Measurements from ENCODE around the gene CASZ1.

The CASZ1 gene

DNA sequence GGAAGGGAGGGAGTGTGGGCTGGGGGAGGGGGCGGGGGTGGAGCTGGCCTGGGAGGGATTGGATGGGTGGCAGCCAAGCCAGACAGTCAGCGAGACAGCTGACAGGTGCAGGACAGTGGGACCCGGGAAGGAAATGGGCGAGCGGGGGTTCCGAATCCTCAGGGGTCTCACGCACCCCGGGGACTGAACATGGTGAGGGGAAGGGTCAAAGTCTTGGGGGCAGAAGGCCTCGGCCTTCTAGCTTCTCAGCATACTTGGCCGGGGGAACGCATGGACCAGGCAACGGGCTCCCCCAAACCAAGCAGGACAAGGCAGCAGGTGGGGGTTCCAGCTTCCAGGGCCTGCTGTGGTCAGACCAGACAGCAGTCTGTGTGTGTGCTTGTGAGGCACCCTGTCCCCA, 23.1 kb downstream of the CASZ1 start:
- no peak for DNase-seq

DNA sequence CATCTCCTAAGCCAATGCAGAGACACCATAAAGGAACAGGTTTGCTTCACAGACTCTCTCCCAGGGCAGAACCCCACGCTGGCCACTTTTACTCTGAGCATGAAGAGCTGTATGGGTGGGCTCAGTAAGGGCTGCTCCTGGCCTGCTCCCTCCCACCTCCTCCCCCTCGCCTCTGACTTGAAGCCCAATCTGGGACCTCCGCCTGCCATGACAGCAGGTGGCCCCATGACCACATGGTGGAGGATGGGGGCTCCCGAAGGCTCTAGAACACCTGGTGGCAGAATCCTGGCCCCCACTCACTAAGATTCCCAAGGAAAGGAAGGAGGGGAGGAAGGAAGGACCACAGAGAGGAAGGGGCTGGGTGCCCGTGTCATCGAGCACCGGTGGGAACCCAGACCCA, 23.7 kb downstream of the CASZ1 start:
- DNase-seq: no peak

DNA sequence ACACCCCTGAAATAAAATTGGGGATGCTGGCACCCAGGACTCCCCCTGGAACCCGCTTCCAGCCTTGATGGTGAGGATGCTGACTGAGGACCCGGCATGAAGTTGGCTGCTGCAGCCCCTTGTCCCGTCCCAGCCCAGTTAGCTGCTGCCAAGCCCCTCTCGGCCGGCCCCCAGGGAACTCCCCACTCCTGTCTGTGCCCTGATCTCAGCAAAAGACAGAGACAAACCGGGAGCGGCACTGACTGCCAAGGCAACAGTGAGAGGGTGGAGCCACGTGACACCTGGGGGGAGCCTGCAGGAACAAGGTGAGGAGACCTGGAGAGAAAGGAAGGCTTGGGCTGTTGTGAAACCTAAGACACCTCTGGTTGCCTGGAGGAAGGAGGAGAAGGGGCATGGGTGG, 24.7 kb downstream of the CASZ1 start:
- DNase-seq: no peak

DNA sequence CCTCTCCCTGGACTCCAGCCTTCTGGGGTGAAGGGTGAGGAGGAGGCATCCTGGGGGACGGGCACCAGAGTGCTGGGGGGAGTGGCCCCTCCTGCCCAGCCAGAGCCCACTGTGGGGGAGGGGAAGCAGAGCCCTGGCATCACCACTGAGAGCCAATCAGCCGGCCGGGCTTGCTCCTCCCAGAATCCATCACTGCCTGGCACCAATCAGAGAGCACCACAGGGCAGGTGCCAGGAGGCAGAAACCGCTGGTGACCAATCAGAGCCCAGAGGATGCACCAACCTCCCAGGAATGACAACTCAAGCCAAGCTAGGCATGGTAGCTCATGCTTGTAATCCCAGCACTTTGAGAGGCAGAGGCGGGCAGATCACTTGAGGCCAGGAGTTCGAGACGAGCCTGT, 27.9 kb downstream of the CASZ1 start:
- DNase-seq: no peak

DNA sequence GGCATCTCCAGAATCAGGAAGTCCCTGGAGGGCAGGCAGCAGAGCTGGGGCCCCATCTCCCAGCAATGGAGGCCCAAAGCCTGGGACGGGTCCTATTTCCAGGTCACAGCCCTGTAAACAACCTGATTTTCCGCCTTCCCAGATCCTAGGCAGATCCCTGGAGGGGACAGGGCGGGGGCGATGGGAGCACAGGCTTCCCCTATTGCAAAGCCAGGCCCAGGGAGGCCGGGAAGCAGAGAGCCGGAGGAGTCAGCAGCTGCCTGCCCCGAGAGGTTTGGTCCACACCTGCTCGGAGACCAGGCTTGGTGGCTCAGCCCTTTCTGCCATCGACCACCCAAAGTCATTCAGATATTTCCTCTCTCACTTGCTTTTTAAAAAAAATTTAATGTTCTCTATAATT, 29.2 kb downstream of the CASZ1 start:
- DNase-seq: no peak

DNA sequence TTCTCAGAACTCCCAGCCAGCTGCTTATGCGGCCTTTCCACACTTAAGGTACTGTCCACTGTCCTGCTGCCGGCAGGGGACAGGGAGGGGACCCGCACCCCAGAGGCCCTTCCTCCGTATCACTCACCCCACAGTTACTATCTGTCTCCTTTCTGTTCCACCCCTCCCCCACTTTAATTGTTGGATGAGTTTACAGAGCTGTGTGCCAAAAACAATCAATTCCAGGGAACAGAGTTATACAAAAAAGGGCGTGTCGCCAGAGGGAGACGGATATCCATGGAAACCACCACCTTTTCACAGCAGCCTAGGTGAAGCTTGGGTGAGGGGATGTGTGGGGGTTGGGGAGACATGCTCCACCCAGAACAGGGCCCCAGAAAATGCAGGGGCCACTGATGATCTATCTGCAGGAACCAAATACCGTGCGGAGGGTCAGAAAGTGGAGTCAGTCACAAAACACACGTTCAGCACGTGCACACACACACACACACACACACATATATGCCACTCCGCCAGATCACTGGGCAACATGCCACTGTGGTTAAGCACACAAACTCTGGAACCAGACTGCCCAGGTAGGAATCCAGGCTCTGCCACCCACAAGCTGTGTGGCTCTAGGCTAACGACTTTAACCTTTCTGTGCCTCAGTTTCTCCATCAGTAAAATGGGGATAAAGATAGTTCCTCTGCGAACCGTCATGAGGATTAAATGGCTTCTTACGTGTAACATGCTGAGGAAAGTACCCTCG, 30.5 kb downstream of the CASZ1 start:
- no peak for DNase-seq

DNA sequence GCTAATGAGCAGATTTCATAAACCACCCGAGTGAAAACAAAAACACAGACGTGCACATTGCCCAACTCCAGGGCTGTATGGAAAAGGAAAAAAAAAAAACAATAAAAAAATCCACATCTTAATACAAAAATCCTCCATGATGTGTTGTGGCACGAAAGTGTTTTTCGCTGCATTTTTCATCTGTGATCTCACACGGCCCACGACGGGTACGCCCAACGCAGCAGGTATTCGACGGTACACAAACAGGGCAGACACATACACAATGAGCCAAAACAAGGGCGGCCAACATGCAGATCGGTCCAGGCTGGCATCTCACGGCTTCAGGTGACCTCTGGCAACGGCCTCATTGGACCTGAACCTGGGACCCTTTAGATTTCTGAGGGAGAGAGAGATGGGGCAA, 31.1 kb downstream of the CASZ1 start:
- no peak for DNase-seq

DNA sequence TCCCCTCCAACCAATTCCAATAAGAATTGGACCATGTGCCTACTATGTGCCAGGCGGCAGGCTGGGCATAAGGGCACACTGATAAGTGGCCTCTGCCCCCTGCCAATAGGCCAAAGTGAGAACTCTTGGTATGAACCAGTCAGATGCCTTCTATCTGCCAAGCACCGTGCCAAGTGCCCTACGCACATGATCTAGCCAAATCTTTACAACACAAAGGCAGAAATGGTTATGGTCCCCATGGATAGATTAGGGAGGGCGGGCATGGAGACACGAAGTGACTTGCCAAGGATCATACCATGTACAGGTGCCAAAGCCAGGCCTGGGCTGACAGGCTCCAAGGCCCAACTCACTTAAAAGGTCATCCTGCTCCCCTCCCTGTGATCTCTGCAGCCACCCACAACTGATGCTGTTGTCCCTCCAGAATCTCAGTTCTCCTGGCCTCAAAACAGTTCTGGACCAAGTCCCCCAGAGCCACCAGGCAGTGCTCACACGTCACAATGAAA, 32.1 kb downstream of the CASZ1 start:
- DNase-seq: no peak

DNA sequence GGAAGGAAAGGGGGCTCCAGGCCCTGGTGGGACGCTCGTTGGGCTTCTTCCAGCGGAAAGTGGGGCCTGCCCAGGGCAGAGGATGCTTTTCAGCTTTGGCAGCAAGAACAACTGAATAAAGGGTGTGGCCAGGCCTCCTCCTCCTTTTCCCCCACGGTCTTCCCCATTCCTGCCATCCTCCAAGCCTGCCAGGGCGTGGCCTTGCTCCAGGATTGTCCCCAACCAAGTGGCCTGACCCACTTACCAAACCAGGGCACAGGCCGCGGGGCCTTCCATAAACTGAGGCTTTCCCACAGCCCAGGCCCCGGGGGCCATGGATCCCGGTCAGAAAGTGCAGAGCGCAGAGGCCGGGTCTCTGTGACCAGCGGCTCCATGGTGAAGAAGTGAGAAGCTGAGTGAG, 33.6 kb downstream of the CASZ1 start:
- DNase-seq: no peak

DNA sequence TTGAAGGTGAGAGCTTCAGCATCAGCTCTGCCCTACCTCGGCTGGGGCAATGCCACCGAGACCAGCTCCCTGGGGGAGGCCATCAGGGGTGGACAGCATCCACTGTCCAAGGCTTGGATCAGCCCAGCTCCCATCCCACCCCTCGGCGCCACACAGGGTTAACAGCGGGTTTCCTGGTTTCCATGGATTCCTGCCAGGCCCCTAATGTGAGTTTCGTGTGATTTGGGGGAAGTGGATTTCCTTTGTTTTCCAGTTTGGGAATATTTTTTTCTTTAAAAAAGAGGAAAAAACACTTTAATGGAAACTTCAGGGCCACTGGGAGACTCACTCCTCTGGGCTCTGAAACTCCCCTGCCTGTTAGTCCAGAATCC, 34.3 kb downstream of the CASZ1 start:
- no peak for DNase-seq

DNA sequence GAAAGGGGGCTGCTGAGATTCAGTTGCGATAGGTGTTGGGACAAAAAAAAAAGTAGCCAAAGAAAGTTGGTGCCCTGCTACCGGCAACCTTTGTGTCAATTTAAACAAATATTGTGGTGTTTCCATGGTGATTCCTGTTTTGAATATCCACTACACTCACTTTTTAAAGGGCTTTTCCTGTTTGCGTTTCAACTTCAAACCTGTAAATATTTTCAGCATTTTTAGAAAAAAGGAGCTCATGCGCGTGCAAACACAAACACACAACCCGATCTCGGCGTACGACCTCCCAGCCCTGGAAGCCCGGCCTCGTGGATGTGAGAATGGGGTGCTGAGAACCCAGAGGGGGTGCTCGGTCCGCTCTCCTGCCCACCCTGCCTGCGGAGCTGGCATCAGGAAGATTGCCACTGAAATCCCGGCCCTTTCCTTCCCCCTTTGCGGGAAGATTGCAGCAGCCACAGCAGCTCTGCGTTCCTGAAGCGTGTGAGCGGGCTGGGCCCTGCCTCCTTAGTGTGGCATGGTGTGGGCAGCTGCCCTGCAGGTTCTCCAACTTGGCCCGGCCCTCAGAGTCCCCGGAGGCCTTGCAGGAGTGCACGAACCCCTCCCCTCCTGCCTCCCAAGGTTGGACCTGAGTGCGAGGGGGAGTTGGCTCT, 34.8 kb downstream of the CASZ1 start:
- no peak for DNase-seq

DNA sequence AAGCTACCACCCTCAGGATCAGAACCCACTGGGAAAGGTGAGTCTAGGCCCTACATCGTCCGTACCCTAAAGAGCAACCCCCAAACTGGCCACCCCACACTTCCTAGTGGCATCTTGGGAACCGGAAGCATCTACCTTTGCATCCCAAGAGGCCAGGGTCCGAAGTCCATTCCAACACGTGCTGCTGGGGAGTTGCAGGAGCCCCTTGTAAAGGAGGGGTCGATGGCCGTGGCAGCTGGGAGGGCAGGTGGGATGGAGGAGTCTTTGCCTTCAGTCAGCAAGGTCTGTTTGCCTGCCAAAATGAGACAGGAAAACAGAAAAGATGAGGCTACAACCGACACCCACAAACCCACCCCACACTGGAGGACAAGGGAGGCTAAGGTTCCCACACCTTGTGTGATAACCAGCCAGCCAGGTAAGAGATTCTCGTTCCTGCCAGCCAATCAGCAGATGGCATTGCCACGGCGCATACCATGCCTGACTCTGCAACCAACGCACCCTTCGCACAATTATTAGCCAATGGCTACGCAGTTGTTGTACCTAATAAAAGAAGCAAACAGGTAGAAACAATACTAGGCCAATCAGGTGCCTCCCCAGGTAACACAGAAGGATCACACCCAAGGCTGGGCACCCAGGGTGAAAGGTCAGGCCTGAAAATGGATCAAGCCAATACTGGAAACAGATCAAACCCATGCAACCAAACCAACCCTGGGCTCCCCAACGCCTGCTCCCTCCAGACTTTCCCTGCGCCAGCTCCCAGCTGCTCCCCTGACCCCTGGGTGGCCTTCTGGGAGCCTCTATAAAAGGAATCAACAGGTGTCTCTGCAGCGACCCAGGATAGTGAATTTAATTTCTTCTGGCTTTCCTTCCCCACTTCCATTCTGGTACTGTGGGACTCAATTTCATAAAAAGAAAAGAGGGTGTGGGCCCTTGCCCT, 35.6 kb downstream of the CASZ1 start:
- no peak for DNase-seq

DNA sequence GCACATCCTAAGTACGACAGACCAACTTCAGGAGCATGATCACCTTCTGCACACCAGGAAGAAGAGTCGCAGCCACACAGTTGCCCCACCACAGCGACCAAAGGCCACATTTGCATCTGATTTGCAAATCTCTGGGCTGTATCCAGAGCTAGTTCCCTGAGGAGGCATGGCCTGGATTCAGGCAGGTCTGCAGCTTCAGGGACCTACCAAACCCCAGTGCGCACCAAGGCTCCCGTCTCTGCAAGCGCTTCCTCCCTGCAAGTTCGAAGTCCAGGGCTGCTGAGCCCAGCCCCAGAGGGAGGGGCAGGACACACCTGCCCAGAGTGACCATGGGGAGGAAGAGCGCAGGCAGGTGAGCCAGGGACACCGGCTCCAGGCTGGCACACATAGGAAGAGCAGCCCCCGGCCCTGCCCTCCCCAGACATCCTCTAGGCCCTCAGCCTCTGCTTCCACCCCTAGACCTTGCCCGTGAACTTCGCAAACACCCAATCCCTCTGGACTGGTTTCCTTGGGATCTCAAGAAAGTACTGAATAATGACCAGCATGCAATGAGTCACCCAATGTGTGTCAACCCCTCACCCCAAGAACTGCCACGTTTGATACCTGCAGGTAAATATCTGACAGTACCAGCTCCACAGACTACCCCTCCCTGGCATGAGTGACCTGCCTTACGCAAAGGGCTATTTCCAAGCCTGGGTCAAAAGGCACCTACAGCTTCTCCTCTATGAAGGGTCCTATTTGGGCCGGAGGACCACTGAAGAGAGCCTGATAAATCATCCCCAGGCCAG, 36.8 kb downstream of the CASZ1 start:
- DNase-seq: no peak

DNA sequence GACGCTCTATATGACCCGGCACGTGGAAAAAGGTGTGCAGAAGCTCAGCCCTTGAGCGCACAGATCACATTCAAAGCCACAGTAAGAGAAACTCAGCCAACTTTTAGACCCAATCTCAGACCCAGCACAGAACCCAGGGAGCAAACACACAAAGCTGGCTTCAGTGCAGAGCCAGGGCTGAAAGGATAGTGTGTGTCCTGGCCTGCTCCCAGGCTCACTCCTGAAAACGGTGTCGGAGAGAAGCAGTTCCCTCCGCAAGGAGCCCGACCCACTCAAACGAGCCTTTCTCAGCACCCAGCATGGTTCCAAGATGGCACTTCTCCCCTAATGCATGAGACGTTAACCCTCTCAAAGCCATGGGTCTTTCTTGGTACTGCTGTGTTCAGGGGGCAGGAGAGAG, 39.6 kb downstream of the CASZ1 start:
- DNase-seq: no peak

DNA sequence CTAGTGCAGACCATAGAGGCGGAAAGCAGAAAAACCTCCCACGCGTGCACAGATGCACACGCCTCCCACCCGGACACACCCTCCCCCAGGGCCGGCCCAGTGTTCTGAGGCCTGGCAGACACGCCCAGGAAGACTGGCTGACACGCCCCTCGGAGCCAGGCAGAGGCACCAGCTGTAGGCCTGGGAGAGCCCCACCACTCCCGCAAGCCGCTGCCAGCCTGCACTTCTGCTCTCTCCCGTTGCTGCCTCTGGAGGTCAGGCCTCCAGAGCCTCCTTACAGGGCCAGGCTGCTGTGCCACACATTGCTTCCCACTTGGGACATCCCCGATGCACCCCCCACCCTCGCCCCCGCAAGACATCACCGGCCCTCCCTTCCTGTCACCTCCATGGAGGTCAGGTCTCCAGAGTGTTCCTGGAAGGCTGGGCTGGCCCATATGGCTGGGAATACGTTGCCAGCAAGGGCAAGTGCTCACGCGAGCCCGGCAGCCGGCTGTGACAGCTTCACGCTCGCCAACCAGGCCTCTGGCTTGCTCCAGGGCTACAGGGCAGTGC, 40.4 kb downstream of the CASZ1 start:
- no peak for DNase-seq

DNA sequence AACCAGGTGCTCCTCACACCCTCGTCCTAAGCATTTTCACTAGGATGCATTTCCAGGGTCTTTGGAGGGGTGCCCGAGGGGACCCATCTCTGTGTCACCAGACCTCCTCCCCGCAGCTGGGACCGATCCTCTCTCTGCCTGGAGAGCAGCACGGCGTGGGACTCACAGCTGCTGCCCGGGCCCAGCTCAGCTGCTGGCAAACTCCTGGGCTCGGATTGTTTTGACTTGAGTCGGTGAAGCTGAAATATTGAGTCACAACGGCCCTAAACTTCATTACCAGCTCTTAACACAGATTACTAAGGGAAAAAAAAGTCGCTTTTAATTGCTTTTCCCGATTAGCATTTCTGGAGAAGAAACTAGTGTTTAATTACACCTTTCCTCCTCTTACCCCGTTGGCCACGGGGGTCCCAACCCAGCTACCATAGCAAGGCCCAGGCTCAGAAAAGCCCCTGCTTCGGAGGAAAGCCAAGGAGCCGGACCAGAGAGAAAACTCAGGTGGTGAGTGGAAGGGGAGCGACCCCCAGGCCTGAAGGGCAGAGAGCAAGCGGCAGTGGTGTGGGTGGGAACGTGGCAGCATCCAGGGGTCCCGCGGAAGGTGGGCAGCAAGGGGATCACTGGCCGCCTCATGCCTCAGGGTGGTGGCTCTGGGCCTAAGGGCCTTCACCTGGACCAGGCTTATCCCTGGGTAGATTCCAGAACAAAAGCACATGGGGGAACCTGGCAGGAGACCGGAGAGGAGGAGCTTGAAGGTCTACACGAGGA, 41.7 kb downstream of the CASZ1 start:
- no peak for DNase-seq

DNA sequence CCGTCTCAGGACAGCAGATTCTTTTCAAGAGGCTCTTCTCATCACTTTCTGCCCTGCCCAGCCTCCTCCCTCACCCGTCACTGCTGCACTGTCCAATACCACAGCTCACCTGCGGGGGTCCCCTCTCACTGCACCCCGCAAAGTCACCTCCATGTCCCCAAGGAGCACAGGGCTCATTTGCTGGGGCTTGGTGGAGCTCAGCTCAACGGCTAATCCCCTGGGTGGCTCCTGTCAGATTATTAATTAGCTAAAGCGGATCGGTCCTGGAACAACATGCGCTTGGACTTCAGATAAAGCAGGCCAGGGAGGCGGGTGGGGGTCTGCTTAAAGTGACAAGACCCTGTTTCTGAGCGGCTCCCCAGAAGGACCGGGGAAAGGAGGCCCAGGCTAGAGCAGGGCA, 43.1 kb downstream of the CASZ1 start:
- no peak for DNase-seq

DNA sequence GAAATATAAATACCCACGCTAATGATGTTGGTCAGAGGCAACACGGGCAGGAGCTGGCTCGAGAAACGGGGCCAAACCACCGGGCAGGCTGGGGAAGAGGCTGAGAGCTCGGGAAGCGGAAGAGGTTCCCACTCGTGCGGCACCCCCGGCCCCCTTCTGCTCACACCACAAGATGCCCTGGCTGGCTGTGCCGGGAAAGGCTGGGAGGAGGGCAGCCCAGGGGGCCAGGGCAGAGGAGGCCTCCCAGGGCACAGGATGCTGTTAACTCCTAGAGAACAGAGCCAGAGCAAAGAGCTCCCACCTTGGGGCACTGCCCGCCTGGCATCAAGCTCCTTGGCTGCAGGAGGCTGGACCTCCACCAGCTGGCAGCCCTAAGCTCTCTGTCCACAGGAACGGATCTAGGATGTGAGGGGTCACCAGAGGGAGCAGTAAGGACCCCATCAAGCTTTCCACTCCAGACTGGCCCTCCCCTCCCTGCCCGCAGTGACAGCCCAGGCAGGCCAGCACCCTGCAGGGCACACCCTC, 44.8 kb downstream of the CASZ1 start:
- DNase-seq: no peak

DNA sequence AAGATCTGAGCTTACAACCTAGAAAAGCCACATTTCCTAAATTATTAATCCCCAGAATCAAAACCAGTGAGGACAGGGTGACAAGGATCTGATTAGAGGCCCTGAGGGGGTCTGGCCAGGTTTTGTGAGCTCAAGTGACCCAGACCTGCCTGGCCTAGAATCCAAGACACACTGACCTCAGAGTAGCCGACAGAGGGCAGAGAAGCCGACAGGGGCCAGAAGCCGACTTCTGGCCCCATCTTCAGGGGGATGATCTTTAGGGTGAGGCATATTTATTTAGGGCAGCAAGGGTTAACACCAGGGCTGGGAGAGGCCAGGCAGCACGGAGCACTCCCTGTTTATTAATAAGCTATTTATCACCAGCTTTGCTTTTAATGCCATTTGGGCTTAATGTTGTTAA, 45.3 kb downstream of the CASZ1 start:
- no peak for DNase-seq

DNA sequence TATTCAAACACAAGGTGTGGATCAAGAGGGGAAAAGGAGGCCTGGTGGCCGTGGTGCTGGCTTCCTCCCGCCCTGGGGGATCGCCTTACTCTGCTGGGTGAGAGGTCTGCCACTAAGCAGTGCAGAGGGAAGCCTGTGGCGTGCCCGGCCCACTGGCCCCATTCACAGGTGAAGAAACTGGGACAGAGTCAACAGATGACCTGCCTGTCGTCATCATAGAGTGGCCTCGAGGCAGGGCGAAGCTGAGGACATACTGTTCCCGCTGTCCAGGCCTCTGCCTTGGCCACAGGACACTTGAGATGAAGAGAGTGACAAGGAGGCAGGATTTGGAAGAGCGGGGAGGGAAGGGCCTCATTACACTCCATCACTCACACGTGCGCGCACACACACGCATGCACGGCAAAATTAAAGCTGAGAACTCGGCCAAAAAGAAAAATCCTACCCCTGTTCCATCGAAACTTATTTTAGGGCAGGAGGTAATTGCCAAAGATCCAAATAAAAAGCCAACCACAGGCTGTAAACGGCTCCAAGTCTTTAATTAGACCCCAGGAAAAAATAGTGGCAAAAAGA, 50.5 kb downstream of the CASZ1 start:
- DNase-seq: no peak

DNA sequence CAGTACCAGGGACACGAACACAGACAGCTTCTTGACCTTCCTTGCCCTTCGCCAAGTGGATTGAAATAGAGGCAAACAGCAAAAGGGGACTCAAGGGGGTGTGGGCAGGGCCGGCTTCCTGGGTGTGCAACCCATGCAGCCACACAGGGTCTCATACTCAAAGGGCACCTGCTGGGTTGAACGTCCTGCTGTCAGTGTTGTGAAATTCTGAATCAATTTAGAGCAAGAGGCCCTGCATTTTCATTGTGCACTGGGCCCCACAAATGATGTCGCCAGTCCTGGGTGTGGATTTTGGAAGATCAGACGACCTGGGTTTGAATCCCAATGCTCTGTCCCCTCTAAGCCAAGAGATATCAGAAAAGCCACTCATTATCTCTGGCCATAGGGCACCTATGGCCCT, 51.1 kb downstream of the CASZ1 start:
- DNase-seq: no peak

All from NCI-H1417 treated with DMSO at 0.1 percent for 48 hours (cell line).